AG09319 (cell line): ENCODE results near the gene FAM174C.
"Not testable (repeated sequence)": the region's sequence is repeated elsewhere in the genome, so short reads cannot be mapped to it uniquely, and the experiment has no call there.

Source experiments
- DNase-seq: peaks from one replicate; pipeline ENCODE4 v3.0.0-alpha.2; 2010; ENCODE audit warnings: low read depth; ENCODE audit errors: extremely low read depth
- TF ChIP-seq, protein P1 (sequence below): IDR thresholded peaks from 2 replicates; pipeline ENCODE4 v1.5.1; 2011; ENCODE audit warnings: low read depth, mild to moderate bottlenecking, inconsistent platforms, low read length, moderate library complexity

Gene FAM174C

DNA sequence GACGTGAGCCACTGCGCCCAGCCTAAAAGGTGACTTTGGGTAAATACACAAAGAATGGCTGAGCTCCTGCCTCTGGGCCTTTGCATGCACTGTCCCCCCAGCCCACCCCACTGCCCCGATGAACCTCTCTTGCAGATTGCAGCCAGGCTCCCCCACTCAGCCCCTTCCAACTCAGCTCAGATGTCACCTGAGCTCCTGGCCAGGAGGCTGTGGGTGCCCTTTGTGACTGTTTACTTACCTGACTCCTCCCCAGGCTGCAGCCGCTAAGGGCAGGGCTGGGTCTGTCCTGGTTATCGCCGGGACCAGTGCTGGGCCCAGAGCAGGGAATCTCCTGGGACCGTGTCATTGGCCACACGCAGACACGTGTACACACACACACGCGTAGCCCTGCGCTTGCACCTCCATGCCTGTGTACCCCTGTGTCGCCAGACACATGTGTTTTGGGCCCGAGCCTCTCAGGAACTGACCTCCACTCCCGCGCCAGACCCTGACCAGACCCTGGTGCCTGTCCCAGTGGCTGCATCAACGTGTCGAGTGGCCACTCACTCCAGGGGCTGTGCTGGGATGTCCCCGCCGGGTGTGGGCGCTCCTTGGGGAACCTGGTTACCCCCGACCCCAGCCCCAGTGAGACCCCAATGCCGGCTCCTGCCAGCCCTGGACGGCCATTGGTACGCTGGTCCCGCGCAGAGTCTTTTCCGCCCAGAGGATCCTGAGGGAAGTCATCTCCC lies 29.0 kb downstream of the FAM174C start:
- TF ChIP-seq, protein P1, sequence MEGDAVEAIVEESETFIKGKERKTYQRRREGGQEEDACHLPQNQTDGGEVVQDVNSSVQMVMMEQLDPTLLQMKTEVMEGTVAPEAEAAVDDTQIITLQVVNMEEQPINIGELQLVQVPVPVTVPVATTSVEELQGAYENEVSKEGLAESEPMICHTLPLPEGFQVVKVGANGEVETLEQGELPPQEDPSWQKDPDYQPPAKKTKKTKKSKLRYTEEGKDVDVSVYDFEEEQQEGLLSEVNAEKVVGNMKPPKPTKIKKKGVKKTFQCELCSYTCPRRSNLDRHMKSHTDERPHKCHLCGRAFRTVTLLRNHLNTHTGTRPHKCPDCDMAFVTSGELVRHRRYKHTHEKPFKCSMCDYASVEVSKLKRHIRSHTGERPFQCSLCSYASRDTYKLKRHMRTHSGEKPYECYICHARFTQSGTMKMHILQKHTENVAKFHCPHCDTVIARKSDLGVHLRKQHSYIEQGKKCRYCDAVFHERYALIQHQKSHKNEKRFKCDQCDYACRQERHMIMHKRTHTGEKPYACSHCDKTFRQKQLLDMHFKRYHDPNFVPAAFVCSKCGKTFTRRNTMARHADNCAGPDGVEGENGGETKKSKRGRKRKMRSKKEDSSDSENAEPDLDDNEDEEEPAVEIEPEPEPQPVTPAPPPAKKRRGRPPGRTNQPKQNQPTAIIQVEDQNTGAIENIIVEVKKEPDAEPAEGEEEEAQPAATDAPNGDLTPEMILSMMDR: no peak
- DNase-seq: no peak

DNA sequence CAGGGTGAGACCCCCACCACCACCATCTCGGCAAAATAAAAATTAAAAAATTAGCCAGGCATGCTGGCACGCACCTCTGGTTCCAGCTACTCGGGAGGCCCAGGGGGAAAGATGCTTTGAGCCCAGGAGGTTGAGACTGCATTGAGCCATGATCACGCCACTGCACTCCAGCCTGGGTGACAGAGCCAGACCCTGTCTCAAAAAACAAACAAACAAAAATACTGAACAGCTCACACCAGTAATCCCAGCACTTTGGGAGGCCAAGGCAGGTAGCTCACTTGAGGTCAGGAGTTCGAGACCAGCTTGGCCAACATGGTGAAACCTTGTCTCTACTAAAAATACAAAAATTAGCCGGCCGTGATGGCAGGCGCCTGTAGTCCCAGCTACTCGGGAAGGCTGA lies 30.0 kb downstream of the FAM174C start:
- not testable (repeated sequence) for DNase-seq

DNA sequence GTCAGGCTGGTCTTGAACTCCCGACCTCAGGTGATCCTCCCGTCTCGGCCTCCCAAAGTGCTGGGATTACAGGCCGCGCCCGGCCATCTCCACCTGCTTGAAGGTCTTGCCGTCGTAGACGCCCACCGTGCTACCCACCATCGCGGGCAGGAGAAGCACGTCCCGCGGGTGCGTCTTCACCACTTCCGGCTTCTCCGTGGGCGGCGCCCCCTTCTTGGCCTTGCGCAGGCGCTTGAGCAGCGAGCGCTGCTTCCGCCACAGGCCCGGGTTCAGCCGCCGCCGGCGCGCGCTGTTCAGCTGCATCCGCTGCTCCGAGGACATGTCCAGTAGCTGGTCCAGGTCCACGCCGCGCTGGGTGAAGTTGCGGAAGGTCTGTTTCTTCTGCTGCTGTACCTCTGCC lies 32.0 kb downstream of the FAM174C start:
- TF ChIP-seq, protein P1: no peak

DNA sequence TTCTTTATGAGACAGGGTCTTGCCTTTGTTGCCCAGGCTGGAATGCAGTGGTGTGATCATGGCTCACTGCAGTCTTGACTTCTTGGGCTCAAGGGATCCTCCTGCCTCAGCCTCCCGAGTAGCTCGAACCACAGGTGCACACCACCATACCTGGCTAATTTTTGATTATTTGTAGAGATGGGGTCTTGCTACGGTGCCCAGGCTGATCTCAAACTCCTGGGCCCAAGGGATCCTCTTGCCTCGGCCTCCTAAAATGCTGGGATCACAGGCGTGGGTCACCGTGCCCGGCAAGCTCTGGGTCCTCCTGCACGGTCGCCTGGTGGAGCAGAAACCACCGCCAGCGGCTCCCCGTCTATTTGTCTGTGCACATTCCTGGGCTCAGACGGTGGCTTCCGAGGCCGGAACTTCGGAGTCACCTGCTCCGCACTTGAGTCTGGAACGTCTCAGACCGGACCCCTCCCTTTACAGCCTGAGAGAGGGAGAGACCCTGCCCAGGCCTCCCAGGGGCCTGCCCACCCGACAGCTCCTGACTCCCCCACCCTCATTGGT lies 32.5 kb downstream of the FAM174C start:
- TF ChIP-seq, protein P1: no peak
- DNase-seq: no peak

More for the DNA sequence above, 32.0 kb downstream of the FAM174C start:
- no peak for DNase-seq

DNA sequence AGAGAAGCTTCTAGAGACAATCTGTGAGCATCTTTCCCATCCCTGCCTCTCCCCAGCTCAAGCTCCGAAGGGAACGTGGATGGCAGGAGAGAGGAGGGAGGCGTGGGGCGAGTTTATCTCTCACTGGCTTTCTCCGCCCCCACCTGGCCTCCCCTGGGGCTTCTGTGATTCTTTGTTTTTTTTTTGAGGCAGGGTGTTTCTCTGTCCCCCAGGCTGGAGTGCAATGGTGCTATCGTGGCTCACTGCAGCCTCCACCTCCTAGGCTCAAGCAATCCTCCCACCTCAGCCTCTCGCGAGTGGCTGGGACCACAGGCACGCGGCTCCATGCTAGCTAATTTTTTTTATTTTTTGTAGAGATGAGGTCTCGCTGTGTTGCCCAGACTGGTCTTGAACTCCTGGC lies 33.4 kb downstream of the FAM174C start:
- TF ChIP-seq, protein P1: no peak
- no peak for DNase-seq

DNA sequence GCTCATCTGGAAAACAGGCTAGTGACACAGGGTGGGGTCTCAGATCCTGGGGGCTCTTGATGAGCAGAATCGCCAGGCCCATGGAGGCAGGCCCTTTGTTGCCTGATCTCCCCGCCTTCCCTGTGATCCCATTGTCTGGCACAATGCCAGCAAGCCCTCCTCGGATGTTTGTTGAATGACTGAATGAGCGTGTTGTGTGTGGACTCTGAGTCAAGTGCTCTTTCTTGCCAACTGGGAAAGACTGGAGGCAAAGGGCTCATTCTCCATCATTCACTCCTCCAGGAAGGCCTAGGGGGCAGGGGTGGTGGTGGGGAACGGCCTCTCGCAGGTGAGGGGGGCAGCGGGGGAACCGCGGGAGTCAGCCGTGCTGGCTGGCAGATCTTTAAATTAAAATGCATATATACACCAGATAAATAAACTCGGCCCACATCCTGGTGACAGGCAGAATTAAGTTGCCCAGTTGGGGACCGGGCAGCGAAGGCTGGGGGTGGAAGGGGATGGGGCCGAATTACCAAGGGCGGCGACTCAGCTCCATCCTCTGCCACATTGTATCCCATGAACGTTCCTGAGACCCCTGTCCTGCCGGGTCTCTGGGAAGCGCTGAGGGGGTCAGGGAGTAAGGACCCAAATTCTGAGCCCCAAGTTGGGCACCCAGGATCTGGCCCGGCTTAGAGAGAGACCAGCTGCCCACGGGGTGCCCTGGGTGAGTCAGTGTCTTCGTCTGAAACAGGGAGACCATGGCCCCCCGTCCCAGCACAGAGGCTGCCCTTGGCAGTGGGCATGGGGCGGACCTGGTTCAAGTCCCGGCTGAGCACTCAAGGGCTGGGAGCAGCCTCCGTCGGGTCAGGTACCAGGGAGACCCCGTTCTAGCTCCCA lies 34.9 kb downstream of the FAM174C start:
- DNase-seq: no peak

DNA sequence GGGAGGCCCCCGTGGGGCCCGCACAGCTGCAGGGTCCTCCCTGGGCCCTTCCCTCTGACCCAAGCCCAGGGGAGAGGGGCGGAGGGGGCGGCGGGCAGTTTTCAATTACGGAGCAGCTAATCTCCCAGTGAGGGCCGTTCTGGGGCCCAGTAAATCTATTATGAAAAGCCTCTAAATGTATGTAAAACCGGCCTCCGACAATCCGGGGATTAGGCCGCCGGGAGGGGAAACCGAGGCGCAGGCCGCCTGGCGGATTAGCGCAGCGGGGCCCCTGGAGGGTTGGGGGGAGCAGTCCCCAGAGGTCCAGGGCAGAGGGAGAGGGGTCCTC lies 35.5 kb downstream of the FAM174C start:
- no peak for DNase-seq
- TF ChIP-seq, protein P1: no peak

More for the DNA sequence above, 34.9 kb downstream of the FAM174C start:
- TF ChIP-seq, protein P1: no peak
